Endothelial cell of coronary artery (primary cell): ENCODE results near the gene USP17L12. TPM values are rescaled to one million over a fixed set of nuclear protein-coding genes. Genes with fewer than 3 reads are reported as not detected.

Experiments
- total RNA-seq: library from RNA; depleted of rRNA; stranded (reverse); fragments of >200 nt; gene quantifications from 2 replicates; pipeline ENCODE4 v1.2.3, GENCODE V29; 2014

Gene USP17L12
- not detected in 2 replicates for total RNA-seq

GRCh38 chr4:9219852-9220251 lies at the start of gene USP17L12:
USP17L12 (plus strand) TSS chr4:9220152; CDS start chr4:9220152, 0 bp downstream.

GRCh38 chr4:9210357-9210756 lies 9.6 kb upstream of the USP17L12 start, which contains the start of gene USP17L10:
USP17L10 (plus strand) TSS chr4:9210657; CDS start chr4:9210657, 0 bp downstream.

GRCh38 chr4:9215105-9215504 lies 4.8 kb upstream of the USP17L12 start, which contains the start of gene USP17L11:
USP17L11 (plus strand) TSS chr4:9215405; CDS start chr4:9215405, 0 bp downstream.

GRCh38 chr4:9224596-9224995 lies 4.6 kb downstream of the USP17L12 start, which contains the start of gene USP17L13:
USP17L13 (plus strand) TSS chr4:9224896; CDS start chr4:9224896, 0 bp downstream.

GRCh38 chr4:9234085-9234484 lies 14.1 kb downstream of the USP17L12 start, which contains the start of gene USP17L15:
USP17L15 (plus strand) TSS chr4:9234385; CDS start chr4:9234385, 0 bp downstream.

DNA sequence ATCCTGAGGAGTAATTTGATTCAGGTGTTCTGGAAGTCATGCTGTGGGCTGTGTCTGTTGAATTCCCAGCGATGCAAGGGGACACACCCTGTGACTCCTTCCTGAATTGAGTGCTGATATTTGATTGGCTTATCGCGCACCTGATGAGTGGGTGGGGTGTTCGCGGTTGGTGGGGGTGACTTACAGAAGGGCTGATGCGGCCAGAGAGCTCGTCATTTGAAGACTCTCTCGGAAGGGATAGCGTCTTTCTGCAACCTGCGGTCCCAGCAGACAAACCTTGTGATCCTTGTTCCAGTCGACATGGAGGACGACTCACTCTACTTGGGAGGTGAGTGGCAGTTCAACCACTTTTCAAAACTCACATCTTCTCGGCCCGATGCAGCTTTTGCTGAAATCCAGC lies 23.6 kb downstream of the USP17L12 start, which contains the start of gene USP17L17:
USP17L17 (plus strand) TSS at position 301 of the 400 bp plus-strand sequence; CDS start at position 301, 0 bp downstream.

DNA sequence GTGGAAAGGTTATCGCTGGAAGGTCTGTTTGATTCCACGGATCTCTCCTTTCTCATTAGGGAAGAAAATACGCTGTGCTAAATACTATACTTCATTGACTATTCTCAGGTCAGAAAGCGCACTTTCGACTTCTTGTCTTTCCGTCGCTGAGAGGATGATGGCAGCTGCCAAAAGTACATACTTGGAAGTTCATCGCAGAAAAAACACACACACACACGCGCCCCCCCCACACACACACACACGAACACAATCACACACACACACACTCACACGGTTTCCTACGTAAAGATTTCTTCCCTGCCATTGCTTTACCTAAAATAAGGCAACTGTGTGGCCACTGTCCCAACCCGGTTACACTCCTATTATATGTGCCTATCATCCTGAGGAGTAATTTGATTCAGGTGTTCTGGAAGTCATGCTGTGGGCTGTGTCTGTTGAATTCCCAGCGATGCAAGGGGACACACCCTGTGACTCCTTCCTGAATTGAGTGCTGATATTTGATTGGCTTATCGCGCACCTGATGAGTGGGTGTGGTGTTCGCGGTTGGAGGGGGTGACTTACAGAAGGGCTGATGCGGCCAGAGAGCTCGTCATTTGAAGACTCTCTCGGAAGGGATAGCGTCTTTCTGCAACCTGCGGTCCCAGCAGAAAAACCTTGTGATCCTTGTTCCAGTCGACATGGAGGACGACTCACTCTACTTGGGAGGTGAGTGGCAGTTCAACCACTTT lies 28.2 kb downstream of the USP17L12 start, which contains the start of gene USP17L18:
USP17L18 (plus strand) TSS at position 678 of the 728 bp plus-strand sequence; CDS start at position 678, 0 bp downstream.

GRCh38 chr4:9253078-9253477 lies 33.1 kb downstream of the USP17L12 start, which contains the start of gene USP17L19:
USP17L19 (plus strand) TSS chr4:9253378; CDS start chr4:9253378, 0 bp downstream.

DNA sequence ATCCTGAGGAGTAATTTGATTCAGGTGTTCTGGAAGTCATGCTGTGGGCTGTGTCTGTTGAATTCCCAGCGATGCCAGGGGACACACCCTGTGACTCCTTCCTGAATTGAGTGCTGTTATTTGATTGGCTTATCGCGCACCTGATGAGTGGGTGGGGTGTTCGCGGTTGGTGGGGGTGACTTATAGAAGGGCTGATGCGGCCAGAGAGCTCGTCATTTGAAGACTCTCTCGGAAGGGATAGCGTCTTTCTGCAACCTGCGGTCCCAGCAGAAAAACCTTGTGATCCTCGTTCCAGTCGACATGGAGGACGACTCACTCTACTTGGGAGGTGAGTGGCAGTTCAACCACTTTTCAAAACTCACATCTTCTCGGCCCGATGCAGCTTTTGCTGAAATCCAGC lies 37.9 kb downstream of the USP17L12 start, which contains the start of gene USP17L20:
USP17L20 (plus strand) TSS at position 301 of the 400 bp plus-strand sequence; CDS start at position 301, 0 bp downstream.

GRCh38 chr4:9262572-9262971 lies 42.6 kb downstream of the USP17L12 start, which contains the start of gene USP17L21:
USP17L21 (plus strand) TSS chr4:9262872; CDS start chr4:9262872, 0 bp downstream.

GRCh38 chr4:9267319-9267718 lies 47.4 kb downstream of the USP17L12 start, which contains the start of gene USP17L22:
USP17L22 (plus strand) TSS chr4:9267619; CDS start chr4:9267619, 0 bp downstream.

Other genes starting within 250 kb of the USP17L12 start
- gene FAM90A26, start 49.7 kb upstream of the USP17L12 start, total RNA-seq, result not detected in 2 replicates
- not detected in 2 replicates for gene USP17L10, start 9.5 kb upstream of the USP17L12 start, total RNA-seq
- not detected in 2 replicates for gene USP17L11, start 4.7 kb upstream of the USP17L12 start, total RNA-seq
- gene USP17L13, start 4.7 kb downstream of the USP17L12 start, total RNA-seq, result not detected in 2 replicates
- not detected in 2 replicates for gene USP17L15, start 14.2 kb downstream of the USP17L12 start, total RNA-seq
- not detected in 2 replicates for gene USP17L17, start 23.7 kb downstream of the USP17L12 start, total RNA-seq
- not detected in 2 replicates for gene USP17L18, start 28.5 kb downstream of the USP17L12 start, total RNA-seq
- gene USP17L19, start 33.2 kb downstream of the USP17L12 start, total RNA-seq, result not detected in 2 replicates
- gene USP17L20, start 38.0 kb downstream of the USP17L12 start, total RNA-seq, result not detected in 2 replicates
- gene USP17L21, start 42.7 kb downstream of the USP17L12 start, total RNA-seq, result not detected in 2 replicates
- not detected in 2 replicates for gene USP17L22, start 47.5 kb downstream of the USP17L12 start, total RNA-seq
- gene USP17L24, start 105.0 kb downstream of the USP17L12 start, total RNA-seq, result not detected in 2 replicates
- gene USP17L25, start 109.8 kb downstream of the USP17L12 start, total RNA-seq, result not detected in 2 replicates
- not detected in 2 replicates for gene USP17L26, start 114.5 kb downstream of the USP17L12 start, total RNA-seq
- not detected in 2 replicates for gene USP17L5, start 119.3 kb downstream of the USP17L12 start, total RNA-seq
- not detected in 2 replicates for gene USP17L27, start 124.0 kb downstream of the USP17L12 start, total RNA-seq
- gene USP17L28, start 128.7 kb downstream of the USP17L12 start, total RNA-seq, result not detected in 2 replicates
- gene USP17L29, start 133.5 kb downstream of the USP17L12 start, total RNA-seq, result not detected in 2 replicates
- not detected in 2 replicates for gene USP17L30, start 143.0 kb downstream of the USP17L12 start, total RNA-seq
- not detected in 2 replicates for gene DEFB131A, start 224.3 kb downstream of the USP17L12 start, total RNA-seq